Gastrocnemius medialis (tissue), 4 donors: ENCODE data around the gene GALM.

Experiments
- CTCF ChIP-seq, 5 experiments: fragments of 450-650 bp in 3 of 5; fragments of 200-600 bp in 2 of 5; sonication (generic) in 2 of 5; IDR thresholded peaks in 4 of 5; conservative IDR thresholded peaks in 1 of 5; 1 replicate in 4 of 5; 2 replicates in 1 of 5; pipeline ENCODE4 v1.5.1; 2016 to 2019; ENCODE audit warnings: antibody characterized with exemption in 5 of 5, mild to moderate bottlenecking in 3 of 5, moderate library complexity in 3 of 5
- POLR2A ChIP-seq, 2 donors: fragments of 450-650 bp; IDR thresholded peaks; one replicate each; pipeline ENCODE4 v1.6.1; 2017; ENCODE audit warnings: antibody characterized with exemption in 2 of 2, mild to moderate bottlenecking in 2 of 2, moderate library complexity in 2 of 2

- TF ChIP-seq CTCF (IDR thresholded peaks at IDR 0.05 in 4 of 5, conservative IDR thresholded peaks at IDR 0.05 in 1 of 5) (no peak), POLR2A (IDR thresholded peaks at IDR 0.05) (no peak)
Measured at GRCh38 chr2:38763228-38763627, 97.3 kb downstream of the GALM start.
